Liver (tissue), 3 donors: ENCODE data around the gene UFC1.

Experiments used
- CTCF ChIP-seq: fragments of 150-350 bp; IDR thresholded peaks from 2 replicates; pipeline ENCODE4 v1.5.1; 2017; ENCODE audit warnings: improper control_type of control experiment, low read depth, low read length; ENCODE audit not compliant: missing input control
- MAX ChIP-seq: IDR thresholded peaks from 2 replicates; pipeline ENCODE4 v1.6.1; 2016; ENCODE audit warnings: antibody characterized with exemption
- RAD21 ChIP-seq, 2 donors: IDR thresholded peaks; 2 replicates each; pipeline ENCODE4 v1.6.1; 2016; ENCODE audit warnings: antibody characterized with exemption in 2 of 2, mild to moderate bottlenecking in 2 of 2
- REST ChIP-seq: IDR thresholded peaks from 2 replicates; pipeline ENCODE4 v1.6.1; 2016; ENCODE audit warnings: antibody characterized with exemption, mild to moderate bottlenecking
- RXRA ChIP-seq, 2 donors: IDR thresholded peaks; 2 replicates each; pipeline ENCODE4 v1.6.1; 2017 to 2018; ENCODE audit warnings: antibody characterized with exemption in 2 of 2, mild to moderate bottlenecking in 1 of 2
- SP1 ChIP-seq: IDR thresholded peaks from 2 replicates; pipeline ENCODE4 v1.6.1; 2018; ENCODE audit warnings: antibody characterized with exemption, mild to moderate bottlenecking
- TAF1 ChIP-seq: conservative IDR thresholded peaks from 2 replicates; pipeline ENCODE4 v1.6.1; 2016; ENCODE audit warnings: antibody characterized with exemption, mild to moderate bottlenecking
- YY1 ChIP-seq: IDR thresholded peaks from 2 replicates; pipeline ENCODE4 v1.6.1; 2016; ENCODE audit warnings: antibody characterized with exemption, mild to moderate bottlenecking
- ZBTB33 ChIP-seq: IDR thresholded peaks from 2 replicates; pipeline ENCODE4 v1.6.1; 2016; ENCODE audit warnings: antibody characterized with exemption
- donor health status: healthy.
- donor health status: healthy.

- TF ChIP-seq CTCF = no peak
- no peak for TF ChIP-seq RXRA (IDR thresholded peaks at IDR 0.05)
- no peak for TF ChIP-seq RAD21 (IDR thresholded peaks at IDR 0.05)
- TF ChIP-seq TAF1 = no peak
- TF ChIP-seq YY1 = no peak
- TF ChIP-seq MAX = no peak
- TF ChIP-seq ZBTB33 = no peak
- TF ChIP-seq SP1 = no peak
- TF ChIP-seq REST = no peak
Observed at GRCh38 chr1:161196521-161197451, 43.0 kb downstream of the UFC1 start.
